GM08714 (cell line): ENCODE measurements around the gene SHCBP1L.

Source experiments
- H3K4me3 ChIP-seq: fragments of 200-500 bp; sonication (Bioruptor generic); 2 replicates; pipeline ENCODE4 v1.5.1; 2014; ENCODE audit warnings: mild to moderate bottlenecking, low read length, inconsistent platforms
- ZNF274 ChIP-seq: IDR thresholded peaks from 2 replicates; pipeline ENCODE4 v1.6.1; 2012; ENCODE audit warnings: mild to moderate bottlenecking, low read depth, low read length

SHCBP1L gene

DNA sequence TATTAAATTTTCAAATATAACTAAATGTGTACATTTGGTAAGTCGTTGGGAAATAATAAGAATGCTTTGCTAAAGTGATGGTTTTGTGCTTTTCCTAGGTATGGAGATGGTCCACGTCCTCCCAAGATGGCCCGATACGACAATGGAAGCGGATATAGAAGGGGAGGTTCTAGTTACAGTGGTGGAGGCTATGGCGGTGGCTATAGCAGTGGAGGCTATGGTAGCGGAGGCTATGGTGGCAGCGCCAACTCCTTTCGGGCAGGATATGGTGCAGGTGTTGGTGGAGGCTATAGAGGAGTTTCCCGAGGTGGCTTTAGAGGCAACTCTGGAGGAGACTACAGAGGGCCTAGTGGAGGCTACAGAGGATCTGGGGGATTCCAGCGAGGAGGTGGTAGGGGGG, 66.0 kb downstream of the SHCBP1L start:
- H3K4me3 ChIP-seq, result no peak overlapping the region
- no peak for TF ChIP-seq ZNF274

DNA sequence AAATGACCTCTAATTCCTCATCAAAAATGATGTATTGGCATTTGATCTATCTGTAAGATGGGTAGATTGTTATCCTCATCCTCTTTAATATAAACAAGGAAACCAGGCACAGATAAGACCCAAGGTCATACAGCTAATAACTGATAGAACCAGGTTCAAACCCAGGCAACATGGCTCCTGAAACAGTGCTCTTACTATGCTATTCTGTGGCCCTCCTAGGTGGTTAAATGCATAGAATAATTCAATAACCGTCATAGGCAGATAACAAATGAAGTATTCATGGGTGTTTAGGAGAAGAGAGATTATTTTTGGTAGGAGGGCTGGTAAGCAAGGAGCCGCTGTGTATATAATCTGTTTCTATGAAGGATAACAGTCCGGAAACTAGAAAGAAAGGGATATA, 67.4 kb downstream of the SHCBP1L start:
- H3K4me3 ChIP-seq, result no peak overlapping the region
- no peak for TF ChIP-seq ZNF274

DNA sequence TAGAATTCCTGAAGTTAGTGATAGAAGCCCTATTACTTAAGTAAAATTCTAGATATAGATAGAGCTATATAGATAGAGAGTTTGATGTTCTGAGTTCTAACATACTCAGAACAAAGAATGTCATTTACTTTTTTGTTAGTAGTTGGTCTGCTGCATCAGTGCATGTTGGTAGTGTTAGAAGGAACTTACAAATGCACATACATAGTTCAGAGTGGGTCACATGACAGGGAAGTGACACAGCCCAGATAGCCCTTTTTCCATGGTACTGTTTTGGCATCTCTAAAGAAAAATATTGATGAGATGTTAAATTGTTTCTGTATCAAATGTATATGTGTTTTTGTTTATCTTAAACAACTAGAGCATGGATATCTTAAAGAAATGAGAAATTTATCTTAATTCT, 68.1 kb downstream of the SHCBP1L start:
- no peak for TF ChIP-seq ZNF274
- no peak overlapping the region for H3K4me3 ChIP-seq

DNA sequence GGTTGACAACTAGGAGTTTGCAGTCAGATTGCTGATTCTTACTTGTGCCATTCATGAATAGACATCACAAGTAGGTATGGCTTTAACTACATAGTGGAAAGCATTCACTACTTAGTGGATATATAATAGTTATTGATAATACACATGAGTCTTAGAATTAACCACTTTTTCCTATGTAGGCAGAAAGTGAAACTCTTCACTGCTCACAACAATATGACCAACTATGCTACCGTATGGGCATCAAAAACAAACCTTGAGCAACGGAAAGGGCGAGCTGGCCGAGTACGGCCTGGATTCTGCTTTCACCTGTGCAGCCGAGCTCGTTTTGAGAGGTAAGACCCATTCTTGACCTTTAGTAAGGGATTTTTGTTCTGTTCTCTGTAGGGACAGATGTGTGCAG, 75.1 kb downstream of the SHCBP1L start:
- H3K4me3 ChIP-seq, result no peak overlapping the region
- TF ChIP-seq ZNF274, result no peak

DNA sequence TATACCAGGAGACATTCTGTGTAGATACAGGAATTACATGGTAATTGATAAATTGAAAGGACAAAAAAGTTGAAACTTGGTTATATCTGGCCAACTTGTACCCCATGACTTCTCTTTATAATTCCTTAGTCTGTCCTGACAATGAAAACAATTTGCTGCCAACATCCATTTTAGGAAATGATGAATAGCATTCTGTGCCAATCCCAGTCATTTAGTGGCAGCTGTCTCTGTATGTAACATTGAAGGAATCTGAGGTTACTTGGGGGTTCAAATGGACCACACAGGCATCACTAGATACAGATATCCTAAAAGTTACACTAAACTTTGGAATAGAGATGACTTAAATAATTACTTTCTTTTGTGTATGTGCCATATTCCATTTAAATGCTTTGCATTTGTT, 75.6 kb downstream of the SHCBP1L start:
- H3K4me3 ChIP-seq, result no peak overlapping the region
- no peak for TF ChIP-seq ZNF274

DNA sequence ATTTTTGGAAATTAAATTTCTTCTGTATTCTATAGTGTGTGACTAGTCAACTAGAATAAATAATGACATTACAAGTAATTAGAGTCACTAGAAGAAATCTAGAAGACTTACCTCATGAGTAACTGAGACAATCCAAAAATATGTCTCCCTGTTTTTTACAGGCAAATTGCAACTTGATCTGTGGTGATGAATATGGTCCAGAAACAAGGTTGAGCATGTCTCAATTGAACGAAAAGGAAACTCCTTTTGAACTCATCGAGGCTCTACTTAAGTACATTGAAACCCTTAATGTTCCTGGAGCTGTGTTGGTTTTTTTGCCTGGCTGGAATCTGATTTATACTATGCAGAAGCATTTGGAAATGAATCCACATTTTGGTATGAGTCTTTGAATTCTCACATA, 77.1 kb downstream of the SHCBP1L start:
- no peak for TF ChIP-seq ZNF274
- H3K4me3 ChIP-seq, result no peak overlapping the region

DNA sequence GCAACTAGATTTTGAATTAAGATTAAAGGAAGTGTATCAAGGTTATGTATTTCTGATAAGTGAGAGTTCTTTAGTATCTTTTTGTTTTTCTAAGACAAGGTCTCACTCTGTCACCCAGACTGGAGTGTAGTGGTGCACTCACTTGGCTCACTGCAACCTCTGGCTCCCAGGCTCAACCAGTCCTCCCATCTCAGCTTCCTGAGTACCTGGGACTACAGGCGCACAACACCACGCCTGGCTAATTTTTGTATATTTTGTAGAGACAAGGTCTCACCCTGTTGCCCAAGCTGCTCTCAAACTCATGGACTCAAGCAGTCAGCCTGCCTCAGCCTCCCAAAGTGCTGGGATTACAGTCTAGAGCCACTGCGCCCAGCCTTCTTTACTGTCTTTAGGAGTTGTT, 80.1 kb downstream of the SHCBP1L start:
- no peak for TF ChIP-seq ZNF274
- no peak overlapping the region for H3K4me3 ChIP-seq

DNA sequence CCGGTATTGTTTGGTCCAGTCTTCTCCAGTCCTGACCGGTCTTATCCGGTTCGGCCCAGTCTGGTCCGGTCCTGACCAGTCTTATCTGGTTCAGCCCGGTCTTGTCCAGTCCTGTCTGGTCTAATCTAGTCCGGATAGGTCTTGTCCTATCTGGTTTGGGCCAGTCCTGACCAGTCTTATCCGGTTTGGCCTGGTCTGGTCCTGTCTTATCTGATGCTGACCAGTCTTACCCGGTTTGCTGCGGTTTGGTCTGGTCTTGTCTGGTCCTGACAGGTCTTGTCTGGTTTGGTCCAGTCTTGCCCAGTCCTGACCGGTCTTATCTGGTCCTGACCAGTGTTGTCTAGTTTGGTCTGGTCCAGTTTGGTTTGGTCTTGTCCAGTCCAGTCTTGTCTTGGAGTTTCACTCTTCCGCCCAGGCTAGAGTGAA, 83.7 kb downstream of the SHCBP1L start:
- no peak for TF ChIP-seq ZNF274
- no peak overlapping the region for H3K4me3 ChIP-seq

DNA sequence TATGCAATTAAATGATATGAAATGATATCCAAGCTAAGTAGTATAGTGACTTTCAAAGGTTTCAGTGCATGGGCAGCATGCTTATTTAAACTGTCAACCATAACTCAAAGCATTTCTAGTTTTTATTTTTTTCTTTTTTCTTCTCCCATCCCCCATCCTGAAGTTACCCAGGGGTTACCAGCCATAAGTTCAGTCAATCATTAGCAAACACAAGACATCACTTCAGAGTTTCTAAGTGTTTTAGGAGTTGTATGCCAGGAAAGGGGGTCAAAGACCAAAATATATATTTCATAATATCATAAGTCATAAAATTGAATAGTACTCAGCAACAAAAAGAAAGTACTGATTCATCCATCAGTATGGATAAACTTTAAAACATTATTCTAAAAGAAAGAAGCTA, 85.1 kb downstream of the SHCBP1L start:
- no peak for TF ChIP-seq ZNF274
- no peak overlapping the region for H3K4me3 ChIP-seq

DNA sequence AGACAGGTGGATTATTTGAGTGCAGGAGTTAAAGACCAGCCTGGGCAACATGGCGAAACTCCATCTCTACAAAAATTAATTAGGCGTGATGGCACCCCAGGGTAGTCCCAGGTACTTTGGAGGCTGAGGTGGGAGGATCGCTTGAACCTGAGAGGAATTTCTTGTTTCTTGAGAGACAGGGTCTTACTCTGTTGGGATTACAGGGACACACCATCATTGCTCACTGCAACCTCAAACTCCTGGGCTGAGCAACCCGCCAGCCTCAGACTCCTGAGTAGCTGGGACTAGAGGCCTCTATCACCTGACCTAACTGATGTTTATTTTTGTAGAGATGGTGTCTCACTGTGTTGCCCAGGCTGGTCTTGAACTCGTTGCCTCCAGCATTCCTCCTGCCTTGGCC, 89.0 kb downstream of the SHCBP1L start:
- TF ChIP-seq ZNF274, result no peak

DNA sequence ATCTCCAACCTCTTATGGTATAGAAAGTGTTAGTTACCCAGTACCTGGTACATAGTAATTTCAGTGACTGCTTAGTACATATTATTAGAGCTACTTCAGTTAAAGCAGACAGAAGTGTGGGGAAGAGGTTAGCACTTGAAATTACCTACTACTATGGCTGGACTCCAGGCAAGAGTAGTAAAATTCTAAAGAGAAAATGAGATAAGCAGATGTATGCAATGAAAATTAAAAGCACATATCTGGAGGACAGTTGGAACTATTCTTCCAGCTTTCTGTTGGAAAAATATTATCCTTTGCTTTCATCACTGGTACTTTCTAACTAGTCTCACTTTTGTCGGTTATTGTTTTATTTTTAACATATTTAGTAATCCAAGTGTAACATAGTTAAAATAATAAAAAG, 90.1 kb downstream of the SHCBP1L start:
- no peak for TF ChIP-seq ZNF274
- H3K4me3 ChIP-seq, result no peak overlapping the region

More for the DNA sequence above, 89.0 kb downstream of the SHCBP1L start:
- H3K4me3 ChIP-seq, result no peak overlapping the region

DNA sequence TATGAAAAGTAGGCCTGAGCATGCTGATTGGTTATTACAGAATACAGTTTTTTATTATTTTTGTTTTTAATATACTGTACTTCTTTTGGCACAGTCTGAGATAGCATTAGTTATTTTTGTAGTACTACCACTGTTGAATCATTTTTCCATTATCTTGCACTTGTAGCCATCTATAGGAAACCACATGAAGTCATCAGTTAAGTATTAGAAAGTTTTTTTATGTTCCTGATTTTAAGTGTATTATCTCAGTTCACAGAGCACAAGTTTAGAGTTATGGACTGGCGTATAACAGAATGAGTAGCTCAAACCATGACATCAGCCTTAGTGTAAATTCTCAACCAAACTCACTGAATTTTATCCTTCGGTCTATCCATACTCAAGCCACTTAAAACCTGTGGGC, 91.0 kb downstream of the SHCBP1L start:
- no peak overlapping the region for H3K4me3 ChIP-seq
- no peak for TF ChIP-seq ZNF274

DNA sequence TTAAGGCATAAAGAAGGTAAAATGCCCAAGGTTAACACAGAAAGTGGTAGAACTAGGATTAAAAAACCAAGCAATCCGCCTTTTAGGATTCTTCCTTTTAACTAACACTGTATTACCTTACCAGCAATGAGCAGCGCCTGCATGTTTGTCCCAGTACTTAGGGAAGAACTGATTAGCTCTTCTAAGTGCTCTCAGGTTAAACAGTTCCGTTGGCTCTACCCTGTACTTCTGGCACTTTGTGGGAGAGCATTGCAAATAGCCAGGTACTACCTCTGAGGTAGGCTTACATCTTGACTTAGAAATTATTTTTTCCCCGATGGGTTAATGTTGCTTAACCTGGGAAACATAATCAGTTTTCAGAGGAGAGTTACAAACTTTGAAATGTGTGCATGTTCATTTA, 92.3 kb downstream of the SHCBP1L start:
- no peak for TF ChIP-seq ZNF274

DNA sequence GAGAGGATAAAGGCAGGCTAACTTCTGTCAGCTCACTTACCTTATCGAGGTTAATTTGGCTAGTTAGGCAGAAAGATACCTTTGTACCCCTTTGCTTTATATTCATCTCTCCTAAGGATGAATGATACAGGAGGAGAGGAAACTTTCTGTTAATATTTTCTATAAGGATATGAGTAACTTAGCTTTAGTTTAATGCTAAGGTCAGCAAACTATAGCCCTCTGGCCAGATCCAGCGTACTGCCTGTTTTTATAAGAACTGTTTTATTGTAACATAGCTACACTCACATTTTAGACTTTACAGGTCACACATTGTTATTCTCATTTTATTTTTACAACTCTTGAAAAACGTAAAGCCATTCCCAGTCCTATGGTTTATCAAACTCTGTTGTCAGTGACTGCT, 95.8 kb downstream of the SHCBP1L start:
- H3K4me3 ChIP-seq, result no peak overlapping the region
- TF ChIP-seq ZNF274, result no peak

More for the DNA sequence above, 92.3 kb downstream of the SHCBP1L start:
- H3K4me3 ChIP-seq, result no peak overlapping the region

DNA sequence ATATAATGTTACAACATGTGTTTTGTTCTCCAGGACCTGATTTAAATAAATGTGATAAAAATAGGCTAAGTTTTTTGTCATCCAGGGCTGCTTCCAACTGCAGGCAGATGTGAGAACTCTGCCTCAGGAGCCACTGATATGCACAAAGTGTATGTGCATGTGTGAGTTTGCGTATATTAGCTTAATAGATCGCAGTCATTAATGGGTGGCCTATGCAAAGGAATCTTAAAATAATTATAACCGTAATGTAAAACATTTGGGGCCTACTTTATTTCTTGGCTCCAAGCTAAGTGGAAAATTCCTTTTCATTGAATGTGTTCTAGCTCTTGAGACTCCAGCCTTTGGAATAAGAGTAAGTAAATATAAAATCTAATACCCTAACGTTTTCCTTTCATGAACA, 97.1 kb downstream of the SHCBP1L start:
- no peak overlapping the region for H3K4me3 ChIP-seq
- TF ChIP-seq ZNF274, result no peak

DNA sequence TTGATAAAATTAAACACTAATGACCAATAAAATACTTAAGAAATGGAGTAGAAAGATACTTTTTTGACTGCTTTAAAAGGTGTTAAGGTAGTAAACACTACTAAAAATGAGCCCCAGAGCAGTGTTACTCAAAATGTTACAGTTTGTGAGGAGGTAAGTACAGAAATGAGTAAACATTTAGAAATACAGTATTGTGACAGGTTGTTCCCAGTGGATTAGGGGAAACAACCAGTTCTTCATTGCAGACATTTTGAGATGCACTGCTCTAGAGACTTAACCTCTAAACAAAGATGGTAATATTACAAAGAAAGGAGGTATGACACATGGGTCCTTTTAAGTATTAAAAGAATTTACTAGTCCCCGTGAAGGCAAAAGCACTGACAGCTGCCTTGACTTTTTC, 101.1 kb downstream of the SHCBP1L start:
- H3K4me3 ChIP-seq, result no peak overlapping the region
- TF ChIP-seq ZNF274, result no peak

DNA sequence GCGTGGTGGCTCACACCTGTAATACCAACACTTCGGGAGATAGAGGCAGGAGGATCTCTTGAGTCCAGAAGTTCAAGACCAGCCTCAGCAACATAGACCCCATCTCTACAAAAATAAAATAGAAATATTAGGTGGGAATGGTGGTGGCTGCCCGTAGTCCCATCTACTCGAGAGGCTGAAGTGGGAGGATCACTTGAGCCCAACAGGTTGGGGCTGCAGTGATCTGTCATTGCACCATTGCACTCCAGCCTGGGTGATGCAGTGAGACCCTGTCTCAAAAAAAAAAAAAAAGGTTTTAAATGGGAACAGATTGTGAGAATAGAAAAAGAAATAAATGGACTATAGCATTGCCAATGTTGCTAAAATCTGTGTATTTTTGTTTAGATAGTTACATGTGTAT, 102.6 kb downstream of the SHCBP1L start:
- TF ChIP-seq ZNF274, result no peak
- H3K4me3 ChIP-seq, result no peak overlapping the region
